ENCODE data around the gene TMEM131L.

- TF ChIP-seq, protein P1, sequence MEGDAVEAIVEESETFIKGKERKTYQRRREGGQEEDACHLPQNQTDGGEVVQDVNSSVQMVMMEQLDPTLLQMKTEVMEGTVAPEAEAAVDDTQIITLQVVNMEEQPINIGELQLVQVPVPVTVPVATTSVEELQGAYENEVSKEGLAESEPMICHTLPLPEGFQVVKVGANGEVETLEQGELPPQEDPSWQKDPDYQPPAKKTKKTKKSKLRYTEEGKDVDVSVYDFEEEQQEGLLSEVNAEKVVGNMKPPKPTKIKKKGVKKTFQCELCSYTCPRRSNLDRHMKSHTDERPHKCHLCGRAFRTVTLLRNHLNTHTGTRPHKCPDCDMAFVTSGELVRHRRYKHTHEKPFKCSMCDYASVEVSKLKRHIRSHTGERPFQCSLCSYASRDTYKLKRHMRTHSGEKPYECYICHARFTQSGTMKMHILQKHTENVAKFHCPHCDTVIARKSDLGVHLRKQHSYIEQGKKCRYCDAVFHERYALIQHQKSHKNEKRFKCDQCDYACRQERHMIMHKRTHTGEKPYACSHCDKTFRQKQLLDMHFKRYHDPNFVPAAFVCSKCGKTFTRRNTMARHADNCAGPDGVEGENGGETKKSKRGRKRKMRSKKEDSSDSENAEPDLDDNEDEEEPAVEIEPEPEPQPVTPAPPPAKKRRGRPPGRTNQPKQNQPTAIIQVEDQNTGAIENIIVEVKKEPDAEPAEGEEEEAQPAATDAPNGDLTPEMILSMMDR (IDR thresholded peaks at IDR 0.05): no peak
- TF ChIP-seq POLR2A (IDR thresholded peaks at IDR 0.05): no peak
These were observed 179.0 kb downstream of the TMEM131L start for GRCh38 chr4:153645183-153645582.
